ENCODE results near the gene ADGRG6.

GRCh38 chr6:142289687-142290086 lies 12.1 kb upstream of the ADGRG6 start:
- TF ChIP-seq CTCF (IDR thresholded peaks at IDR 0.05) (no peak), EZH2 (IDR thresholded peaks at IDR 0.05) (no peak), EZH2phosphoT487 (IDR thresholded peaks at IDR 0.05) (no peak)
